K562 (cell line): ENCODE measurements around the gene PALLD.

Experiments
- ARID2 ChIP-seq: fragments of 450-650 bp; IDR thresholded peaks from 2 replicates; pipeline ENCODE4 v1.6.1; 2017; ENCODE audit warnings: antibody characterized with exemption, mild to moderate bottlenecking
- CEBPB ChIP-seq: fragments of 450-650 bp; IDR thresholded peaks from 2 replicates; pipeline ENCODE4 v1.6.1; 2016; ENCODE audit warnings: missing genetic modification characterization, missing compliant biosample characterization
- EP300 ChIP-seq: IDR thresholded peaks from 2 replicates; pipeline ENCODE4 v1.6.1; 2012; ENCODE audit warnings: low read length, improper control_type of control experiment
- GTF2F1 ChIP-seq: IDR thresholded peaks from 2 replicates; pipeline ENCODE4 v1.6.1; 2011; ENCODE audit warnings: low read depth, low read length, improper control_type of control experiment
- NFXL1 ChIP-seq: fragments of 450-650 bp; formaldehyde crosslinking; IDR thresholded peaks from 2 replicates; pipeline ENCODE4 v1.4.0; 2021; ENCODE audit warnings: mild to moderate bottlenecking
- POLR2A ChIP-seq: fragments of 450-650 bp; conservative IDR thresholded peaks from 2 replicates; pipeline ENCODE4 v1.6.1; 2016
- SIN3B ChIP-seq: fragments of 450-650 bp; IDR thresholded peaks from 2 replicates; pipeline ENCODE4 v1.6.1; 2017; ENCODE audit warnings: low read depth, mild to moderate bottlenecking, moderate library complexity
- SP1 ChIP-seq: sonication (generic); formaldehyde crosslinking; IDR thresholded peaks from 2 replicates; pipeline ENCODE4 v1.8.1; 2022; ENCODE audit warnings: mild to moderate bottlenecking, missing genetic modification reagents
- STAG1 ChIP-seq: sonication (generic); formaldehyde crosslinking; IDR thresholded peaks from 2 replicates; pipeline ENCODE4 v1.5.0; 2020; ENCODE audit warnings: missing genetic modification reagents, borderline replicate concordance
- ZNF644 ChIP-seq: fragments of 200-800 bp; sonication (Bioruptor generic); IDR thresholded peaks from 2 replicates; pipeline ENCODE4 v1.6.1; 2016; ENCODE audit warnings: low read depth, missing genetic modification characterization, missing compliant biosample characterization
- TF ChIP-seq, protein P1 (sequence below): fragments of 250-450 bp; sonication (Bioruptor Pico); IDR thresholded peaks from 2 replicates; pipeline ENCODE4 v1.4.0; 2020; ENCODE audit warnings: mild to moderate bottlenecking, moderate library complexity
- TF ChIP-seq, protein P2 (sequence below): fragments of 150-350 bp; IDR thresholded peaks from 2 replicates; pipeline ENCODE4 v1.6.1; 2014; ENCODE audit warnings: low read depth, mild to moderate bottlenecking, low read length, borderline replicate concordance

- no peak for TF ChIP-seq POLR2A
- TF ChIP-seq EP300, result no peak
- TF ChIP-seq, protein P1, sequence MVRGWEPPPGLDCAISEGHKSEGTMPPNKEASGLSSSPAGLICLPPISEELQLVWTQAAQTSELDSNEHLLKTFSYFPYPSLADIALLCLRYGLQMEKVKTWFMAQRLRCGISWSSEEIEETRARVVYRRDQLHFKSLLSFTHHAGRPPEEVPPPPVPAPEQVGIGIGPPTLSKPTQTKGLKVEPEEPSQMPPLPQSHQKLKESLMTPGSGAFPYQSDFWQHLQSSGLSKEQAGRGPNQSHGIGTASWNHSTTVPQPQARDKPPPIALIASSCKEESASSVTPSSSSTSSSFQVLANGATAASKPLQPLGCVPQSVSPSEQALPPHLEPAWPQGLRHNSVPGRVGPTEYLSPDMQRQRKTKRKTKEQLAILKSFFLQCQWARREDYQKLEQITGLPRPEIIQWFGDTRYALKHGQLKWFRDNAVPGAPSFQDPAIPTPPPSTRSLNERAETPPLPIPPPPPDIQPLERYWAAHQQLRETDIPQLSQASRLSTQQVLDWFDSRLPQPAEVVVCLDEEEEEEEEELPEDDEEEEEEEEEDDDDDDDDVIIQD (CRISPR knock-in tag), result no peak
- no peak for TF ChIP-seq NFXL1 (CRISPR knock-in tag)
- no peak for TF ChIP-seq STAG1 (CRISPR knock-in tag)
- TF ChIP-seq SP1, result no peak
- TF ChIP-seq SIN3B, result no peak
- TF ChIP-seq, protein P2, sequence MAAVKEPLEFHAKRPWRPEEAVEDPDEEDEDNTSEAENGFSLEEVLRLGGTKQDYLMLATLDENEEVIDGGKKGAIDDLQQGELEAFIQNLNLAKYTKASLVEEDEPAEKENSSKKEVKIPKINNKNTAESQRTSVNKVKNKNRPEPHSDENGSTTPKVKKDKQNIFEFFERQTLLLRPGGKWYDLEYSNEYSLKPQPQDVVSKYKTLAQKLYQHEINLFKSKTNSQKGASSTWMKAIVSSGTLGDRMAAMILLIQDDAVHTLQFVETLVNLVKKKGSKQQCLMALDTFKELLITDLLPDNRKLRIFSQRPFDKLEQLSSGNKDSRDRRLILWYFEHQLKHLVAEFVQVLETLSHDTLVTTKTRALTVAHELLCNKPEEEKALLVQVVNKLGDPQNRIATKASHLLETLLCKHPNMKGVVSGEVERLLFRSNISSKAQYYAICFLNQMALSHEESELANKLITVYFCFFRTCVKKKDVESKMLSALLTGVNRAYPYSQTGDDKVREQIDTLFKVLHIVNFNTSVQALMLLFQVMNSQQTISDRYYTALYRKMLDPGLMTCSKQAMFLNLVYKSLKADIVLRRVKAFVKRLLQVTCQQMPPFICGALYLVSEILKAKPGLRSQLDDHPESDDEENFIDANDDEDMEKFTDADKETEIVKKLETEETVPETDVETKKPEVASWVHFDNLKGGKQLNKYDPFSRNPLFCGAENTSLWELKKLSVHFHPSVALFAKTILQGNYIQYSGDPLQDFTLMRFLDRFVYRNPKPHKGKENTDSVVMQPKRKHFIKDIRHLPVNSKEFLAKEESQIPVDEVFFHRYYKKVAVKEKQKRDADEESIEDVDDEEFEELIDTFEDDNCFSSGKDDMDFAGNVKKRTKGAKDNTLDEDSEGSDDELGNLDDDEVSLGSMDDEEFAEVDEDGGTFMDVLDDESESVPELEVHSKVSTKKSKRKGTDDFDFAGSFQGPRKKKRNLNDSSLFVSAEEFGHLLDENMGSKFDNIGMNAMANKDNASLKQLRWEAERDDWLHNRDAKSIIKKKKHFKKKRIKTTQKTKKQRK, result no peak
- TF ChIP-seq ARID2, result no peak
- TF ChIP-seq ZNF644 (tag), result no peak
- TF ChIP-seq GTF2F1, result no peak
- TF ChIP-seq CEBPB, result no peak
Observed at GRCh38 chr4:168871632-168872031, 374.8 kb downstream of the PALLD start.
